DMS 273 treated with DMSO at 0.1 percent for 48 hours (cell line): Measurements from ENCODE around the gene SPNS3.

Experiments used
- DNase-seq: peaks from one replicate; lab custom pipeline; 2025; lab: John Stamatoyannopoulos, UW

The SPNS3 gene

DNA sequence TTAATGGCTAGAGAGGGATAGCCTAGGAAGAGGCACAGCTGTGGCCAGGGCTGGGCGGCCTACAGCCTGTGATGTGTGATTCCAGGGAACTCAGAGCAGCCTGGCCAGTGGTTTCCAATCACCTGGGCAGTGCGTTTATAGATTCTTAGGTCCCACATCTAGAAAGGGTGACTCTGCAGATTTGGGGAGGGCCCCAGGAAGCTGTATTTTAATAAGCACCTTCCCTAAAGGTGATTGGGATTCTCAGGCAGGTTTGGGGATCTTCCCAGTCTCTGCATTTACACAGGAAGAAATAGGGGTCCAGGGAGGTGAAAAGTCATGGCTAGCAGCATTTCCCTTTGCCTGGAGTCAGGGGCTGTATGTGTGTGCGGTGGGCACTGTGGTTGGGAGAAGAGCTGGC is 74.5 kb downstream of the SPNS3 start:
- DNase-seq, result no peak

DNA sequence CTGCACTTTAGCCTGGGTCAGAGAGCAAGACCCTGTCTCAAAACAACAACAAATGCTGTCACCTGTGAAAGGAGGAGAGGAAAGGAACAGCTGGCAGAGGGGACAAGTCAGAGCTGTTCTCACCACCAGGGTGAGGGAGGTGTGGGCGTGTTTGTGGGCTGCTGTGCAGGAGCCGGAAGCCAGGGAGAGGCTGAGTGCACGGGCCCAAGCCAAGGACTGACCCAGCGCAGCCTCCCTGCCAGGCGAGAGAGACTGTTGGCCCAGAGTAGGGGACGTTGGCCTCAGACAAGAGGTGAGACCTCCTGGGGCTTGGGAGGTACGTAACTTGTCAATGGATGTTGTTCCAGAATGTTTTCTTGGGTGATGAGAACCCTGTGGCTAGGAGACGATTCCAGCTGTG is 75.7 kb downstream of the SPNS3 start:
- DNase-seq, result no peak

DNA sequence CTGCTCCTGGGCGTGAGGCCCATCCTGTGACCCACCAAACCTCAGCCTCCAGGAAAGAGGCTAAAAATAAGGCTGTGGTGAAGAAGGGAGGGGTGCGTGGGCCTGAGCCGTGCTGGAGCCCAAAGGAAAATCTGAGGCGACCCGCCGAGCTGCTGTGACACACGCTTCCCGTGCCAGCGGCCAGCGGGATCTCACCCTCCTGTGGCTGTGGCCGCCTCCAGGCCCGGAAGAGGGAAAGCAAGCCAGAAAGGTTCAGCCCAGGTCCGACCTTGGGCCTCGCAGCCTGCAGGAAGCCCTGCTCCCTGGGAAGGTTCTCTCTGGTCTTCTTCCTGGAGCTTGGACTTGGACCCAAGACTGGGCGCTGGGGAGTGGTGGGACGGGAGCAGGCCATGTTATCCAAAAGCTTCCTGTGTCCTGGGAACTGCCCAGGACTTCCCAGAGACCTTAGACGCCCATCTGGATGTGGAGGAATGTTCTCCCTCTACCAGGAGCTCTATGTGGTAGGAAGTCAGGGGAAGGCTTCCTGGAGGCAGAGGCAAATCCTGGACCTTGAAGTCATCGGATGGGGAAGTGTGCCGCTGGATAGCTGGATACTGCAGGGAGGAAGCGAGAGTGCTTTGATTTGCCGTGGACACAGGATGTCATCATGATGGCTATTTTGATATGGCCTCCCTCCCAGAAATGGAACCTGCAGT is 76.3 kb downstream of the SPNS3 start:
- DNase-seq, result no peak

DNA sequence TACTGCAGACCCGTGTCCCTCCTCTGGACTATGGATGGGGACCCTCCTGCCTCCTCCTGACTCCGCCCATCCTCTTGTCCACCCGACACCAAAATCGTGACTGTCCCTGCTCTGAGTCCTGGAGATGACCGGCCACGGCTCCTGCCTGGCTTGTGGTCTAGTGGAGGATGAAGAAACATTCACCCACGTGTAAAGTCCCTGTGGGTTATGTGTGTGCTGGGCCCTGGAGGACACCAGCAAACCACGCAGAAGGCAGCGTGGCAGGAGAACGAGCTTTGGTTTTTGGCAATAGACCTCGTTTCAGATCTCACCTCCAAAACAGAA is 76.8 kb downstream of the SPNS3 start:
- no peak for DNase-seq

DNA sequence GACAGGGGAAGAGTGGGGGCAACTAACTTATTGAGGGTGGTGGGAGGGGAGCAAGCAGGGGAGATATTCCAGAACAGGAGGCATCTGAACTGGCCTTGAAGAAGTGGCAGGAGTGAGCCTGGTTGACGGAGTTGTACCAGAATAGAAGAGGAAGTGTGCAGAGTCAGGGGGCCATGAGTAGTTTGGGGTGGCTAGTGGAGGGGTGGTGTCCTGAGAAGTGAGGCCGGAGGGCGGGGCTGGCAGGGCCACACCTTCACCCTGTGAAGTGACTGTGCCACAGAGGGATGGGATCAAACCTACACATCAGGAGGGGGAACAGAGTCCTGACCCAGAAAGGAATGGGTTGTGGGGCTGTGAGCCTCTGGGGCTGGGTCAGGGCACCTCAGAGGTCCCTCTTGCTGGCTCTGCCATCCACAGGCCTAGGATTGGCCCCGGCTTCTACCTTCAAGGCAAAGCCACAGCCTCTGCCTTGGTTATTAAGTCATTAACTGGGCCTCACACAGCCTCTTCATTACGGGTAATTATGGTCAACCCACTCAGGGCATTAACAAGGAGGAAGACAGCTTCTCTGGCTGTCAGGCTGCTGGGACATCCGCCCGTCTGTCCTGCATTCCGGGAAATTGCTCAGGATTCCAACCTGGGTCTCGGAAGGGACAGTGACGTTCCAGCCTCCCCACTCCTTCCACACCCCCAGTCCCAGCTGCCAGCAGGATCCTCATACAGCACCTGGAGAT is 77.6 kb downstream of the SPNS3 start:
- DNase-seq, result no peak

DNA sequence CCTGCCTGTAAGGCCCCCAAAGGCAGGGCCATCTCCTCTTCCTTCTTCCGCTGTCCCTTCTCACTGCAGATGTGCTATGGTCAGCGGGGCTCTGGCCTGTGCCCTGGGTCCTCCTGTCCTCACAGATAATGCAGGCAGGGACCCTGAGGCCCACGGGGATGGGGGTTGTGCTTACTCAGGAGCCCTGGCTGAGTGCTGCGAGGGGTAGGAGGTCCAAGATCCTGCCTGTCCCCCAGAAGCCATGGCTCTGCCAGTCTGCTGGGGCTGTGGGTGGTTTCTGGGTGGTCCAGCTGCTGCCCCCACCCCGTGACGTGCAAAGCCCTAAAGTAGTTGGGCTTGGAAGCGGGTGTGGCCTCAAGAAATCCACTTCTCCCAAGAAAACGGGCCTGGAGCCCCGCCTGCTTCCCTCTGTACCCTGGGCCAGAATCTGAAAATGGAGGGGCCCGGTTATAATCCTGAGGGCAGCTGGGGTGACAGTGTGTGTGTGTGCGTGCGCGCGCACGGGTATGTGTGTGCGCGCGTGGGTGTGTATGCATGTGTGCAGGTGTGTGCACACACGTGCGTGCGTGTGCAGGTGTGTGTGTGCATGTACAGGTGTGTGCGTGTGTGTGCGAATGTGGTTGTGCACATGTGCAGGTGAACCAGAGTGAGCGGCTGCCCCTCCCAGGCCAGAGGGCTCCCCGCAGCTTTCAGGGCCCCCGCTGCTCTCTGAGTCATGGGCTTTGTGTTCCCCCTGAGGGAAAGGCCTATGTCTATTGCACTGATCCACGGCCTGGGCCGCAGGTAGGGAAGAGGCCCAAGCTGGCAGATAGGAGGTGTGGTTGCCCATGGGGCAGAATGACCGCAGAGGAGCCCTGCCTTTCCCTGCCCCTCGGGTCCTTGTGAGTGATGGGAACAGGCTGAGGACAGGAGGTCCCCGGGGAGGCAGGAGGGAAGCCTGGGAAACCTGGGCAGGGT is 78.7 kb downstream of the SPNS3 start:
- no peak for DNase-seq

DNA sequence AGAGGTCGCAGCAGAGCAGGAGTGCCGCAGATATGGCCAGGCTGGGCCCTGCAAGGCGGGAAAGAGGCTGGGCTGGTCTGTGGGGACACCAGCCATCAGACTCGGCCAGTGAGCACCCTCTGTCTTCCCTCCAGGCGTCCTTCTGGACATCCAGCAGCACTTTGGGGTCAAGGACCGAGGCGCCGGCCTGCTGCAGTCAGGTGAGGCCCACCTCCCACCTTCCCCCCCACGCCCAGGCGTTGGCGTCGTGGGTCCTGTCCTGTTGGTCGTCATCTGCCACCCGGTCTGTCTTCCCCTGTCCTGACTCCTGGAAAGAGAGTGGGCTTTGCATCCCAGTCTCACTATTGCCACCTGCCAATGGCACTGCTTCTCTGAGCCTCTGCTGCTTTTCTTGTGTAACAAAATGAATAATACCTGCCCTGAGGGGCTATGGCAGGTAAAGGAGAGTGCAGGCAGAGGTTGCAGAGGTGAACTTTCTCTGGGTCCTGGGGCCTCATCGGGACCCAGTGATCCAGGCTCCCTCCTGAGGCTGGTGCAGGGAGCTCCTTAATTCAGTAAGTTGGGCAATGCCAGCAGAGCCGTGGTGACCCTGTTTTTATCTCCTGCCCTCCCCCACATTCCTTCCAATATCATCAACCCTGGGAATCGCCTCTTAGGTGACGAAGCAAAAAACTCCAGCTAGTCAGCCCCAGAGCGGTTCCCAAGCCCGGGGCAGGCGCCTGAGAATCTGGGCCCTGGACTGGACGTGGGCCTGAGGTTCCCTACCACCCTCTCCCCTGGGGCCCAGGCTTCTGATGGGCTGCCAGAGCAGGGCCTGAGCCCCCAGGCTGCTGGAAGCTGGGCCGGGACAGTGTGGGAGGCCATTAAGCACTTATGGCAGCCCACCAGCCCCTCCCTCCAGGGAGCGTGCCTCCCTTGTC is 79.6 kb downstream of the SPNS3 start:
- DNase-seq, result no peak

DNA sequence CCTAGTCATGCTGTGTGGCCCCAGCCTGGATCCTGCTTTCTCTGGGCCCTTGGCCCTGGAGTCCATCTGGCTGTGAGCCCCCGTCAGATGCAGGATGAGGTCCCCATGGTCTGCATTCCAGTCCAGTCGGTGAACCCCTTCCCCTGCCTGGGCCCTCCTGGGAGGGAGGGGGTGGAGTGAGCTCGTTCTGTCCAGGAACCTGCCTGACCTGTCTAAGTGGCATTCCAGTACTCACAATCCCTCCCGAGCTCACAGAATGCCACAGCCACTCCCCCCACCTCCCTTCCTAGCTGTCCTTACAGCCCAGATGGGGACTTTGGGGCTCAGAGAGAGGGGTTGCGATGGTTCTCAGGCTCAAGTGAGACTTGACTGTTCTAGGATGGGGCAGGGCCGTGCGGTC is 80.5 kb downstream of the SPNS3 start:
- no peak for DNase-seq

DNA sequence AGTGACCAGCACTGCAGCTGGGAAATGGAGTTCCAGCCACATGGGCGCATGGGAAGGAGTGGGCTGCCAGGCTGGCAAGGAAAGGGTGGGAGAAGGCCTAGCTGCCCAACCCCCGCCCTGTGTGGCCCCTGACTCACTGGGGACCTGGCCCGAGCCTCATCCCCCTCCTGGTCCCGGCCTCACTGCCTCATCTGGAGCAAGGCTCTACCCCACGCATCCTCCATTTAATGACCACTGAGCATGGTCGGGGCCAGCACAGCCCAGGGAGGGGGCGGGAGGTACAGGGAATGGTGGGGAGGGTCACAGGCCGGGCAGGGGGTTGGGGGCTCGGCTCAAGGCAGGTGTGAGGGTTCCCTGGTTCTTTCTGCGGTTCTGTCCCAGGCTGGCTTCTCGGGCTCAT is 81.0 kb downstream of the SPNS3 start:
- no peak for DNase-seq

DNA sequence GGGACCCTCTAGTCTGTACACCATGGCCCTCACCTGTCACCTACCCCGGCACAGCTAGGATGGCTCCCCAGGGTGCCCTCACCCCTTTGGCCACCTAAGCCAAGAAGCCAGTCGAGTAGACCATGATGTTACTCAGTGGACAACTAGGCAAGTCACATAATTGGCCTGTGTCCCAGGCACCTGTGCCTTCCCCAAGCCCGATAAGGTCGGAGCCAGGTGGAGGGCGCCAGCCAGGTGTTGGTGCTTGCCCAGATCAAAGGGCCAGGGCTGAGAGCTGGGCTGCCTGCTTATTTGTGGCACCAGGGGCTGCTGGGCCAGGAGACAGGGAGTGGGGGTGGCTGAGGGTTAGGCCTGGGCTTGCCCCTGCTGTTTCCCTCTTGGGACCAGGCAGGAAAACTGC is 81.8 kb downstream of the SPNS3 start:
- DNase-seq, result no peak

DNA sequence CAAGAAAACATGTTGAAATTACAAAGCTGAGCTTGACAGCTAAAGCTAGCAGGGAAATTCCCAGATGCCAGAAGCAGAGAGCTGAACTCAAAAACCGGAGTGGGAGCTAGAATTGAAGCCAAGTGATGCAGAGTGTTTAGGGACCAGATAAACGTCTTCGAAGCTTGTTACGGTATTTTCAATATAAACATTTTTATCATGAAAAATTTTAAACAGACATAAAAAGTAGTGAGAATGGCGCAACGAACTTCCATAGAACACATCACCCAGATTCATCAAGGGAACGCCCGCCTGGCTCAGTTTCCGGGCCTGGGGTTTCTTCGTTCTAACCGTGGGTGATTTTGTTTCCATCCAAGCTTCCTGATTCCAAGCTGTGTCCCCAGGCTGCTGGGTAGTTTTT is 83.0 kb downstream of the SPNS3 start:
- DNase-seq, result no peak

DNA sequence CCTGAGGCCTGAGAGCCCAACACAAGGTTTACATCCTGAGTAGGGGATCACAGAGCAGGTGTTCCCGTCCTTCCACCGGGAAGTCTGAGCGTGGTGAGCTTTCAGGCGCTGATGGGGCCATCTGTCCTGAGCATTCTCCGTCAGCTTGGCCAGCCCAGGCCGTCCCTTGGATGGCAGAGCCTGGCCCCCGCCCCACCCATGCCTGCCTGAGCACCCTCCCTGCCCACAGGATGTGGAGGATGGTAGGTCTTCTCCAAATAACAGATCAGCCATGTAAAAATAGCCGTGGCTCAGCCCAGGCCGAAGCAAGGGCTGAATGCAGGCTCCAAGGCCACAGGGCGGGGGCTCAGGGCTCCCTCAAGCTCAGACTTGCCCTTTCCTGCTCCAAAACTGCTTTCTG is 85.2 kb downstream of the SPNS3 start:
- DNase-seq, result no peak

DNA sequence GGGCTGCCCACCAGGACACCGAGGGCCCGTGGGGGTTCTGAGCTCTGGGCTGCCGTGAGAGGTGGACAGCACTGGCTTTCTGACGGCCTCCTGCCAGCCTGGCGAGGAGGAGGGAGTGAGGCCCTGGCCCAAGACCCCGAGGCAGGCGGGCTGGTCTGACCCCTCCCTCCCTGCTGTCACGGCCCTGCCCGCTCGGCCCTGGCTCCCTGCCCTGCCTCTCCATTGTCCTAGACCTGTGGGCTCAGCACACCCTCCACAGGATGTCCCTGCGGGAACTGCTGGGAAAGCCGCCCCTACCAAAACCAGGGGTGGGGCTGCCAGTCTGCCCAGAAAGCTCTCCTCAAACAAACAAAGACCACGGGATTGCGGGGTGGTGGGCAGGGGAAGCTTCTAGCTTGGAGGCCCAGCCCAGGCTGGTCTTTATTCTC is 85.6 kb downstream of the SPNS3 start:
- no peak for DNase-seq

DNA sequence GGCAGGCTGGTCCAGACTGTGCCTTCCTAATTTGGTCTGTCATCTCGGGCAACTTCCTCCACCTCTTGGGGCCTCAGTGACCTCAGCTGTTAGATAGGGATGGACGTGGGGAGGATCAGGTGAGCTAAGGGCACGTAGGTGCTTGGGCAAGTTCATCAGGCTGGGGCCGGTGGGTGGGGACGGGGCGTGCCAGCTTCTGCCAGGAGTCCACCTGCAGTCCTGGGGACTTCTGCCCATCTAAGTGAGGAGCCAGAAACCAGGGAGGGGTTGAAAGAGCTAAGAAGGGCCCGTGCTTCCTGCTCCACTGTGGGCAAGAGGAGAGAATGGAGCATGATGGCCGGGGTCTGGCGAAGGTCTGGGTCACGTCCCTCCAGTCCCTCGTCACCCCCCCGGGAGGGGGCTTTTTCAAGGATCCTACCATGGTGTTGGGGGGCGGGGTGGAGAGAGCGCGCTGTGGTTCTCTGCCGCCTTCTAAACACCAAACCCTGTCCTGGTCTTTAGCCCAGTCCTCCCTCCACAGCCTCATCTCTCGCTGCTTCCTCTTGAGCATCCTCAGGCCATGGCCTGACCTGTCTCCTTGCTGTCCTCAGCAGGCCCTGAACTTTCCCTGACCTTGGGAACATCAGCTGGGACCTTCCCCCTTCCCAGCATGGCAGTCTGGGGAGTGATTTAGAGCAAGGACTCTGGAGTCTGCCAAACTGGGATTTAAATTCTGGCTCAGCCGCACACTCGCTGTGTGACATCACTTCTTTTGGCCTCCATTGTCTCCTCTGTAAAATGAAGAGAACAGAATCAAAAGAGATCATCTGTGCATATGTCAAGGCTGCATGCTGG is 86.5 kb downstream of the SPNS3 start:
- DNase-seq, result no peak

DNA sequence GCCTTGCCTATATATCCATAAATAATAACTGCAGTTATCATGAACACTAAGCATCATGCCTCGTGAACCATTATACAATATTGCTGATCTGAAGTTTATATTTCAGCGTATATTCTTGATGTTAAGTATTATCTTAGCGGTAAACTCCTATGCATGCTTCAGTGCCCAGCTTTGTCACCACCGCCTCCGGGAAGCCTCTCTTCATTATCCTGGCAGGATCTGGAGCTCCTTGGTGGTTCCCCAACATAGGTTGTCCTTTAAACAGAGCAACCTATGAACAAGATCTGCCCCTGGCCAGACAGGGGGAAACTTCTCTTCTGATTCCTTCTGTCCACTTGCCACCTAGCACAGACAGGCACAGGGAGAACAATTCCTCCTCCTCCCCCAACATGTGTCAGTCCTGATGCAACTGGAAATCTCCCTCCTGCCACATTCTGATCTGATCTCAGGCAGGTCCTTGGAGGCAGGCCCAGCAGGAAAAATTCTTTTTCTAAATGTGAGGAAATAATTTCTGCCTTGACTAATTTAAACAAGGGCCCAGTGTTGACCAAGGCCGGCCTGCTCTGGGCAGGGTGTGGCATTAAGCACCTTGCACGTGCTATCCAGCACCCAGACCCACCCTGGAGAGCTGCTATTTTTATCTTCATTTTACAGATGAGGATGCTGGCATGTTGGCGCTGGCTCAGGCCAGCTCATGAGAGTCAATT is 87.3 kb downstream of the SPNS3 start:
- DNase-seq, result no peak

DNA sequence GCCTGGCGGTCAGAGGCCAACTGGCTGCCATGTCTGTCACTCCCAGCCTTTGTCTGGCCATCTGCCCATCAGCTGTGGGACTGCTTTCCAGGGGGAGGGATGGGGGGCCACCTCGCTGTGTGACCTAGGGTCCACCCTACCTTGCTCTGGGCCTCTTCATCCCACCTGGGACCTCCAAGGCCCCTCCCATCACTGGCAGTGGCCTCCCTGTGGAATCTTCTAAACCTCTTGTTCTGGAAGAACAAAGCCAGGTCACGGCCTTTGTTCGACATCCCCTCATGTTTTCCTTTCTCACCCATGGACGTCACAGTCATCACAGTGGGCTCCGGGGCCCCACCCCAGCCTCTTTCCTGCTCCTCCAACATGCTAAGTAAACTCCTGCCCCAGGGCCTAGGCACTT is 88.9 kb downstream of the SPNS3 start:
- DNase-seq, result no peak

DNA sequence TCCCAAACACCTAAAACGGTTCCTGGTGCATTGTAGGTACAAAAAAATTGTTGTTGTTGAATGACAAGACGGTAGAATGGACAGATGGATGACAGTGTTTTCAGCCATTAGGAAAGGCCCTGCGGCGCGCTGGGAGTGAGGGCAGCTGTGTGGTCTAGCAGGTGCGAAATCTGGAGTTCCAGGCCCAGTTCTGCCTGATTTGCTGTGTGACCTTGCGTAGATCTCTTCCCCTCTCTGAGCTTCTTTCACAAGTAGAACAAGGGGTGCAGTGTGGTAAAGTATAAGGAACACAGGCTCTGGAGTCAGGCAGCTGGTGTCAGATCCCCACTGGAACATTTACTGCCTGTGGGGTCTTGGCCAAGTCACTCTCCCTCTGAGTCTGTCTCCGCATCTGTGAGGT is 90.2 kb downstream of the SPNS3 start:
- DNase-seq, result no peak

DNA sequence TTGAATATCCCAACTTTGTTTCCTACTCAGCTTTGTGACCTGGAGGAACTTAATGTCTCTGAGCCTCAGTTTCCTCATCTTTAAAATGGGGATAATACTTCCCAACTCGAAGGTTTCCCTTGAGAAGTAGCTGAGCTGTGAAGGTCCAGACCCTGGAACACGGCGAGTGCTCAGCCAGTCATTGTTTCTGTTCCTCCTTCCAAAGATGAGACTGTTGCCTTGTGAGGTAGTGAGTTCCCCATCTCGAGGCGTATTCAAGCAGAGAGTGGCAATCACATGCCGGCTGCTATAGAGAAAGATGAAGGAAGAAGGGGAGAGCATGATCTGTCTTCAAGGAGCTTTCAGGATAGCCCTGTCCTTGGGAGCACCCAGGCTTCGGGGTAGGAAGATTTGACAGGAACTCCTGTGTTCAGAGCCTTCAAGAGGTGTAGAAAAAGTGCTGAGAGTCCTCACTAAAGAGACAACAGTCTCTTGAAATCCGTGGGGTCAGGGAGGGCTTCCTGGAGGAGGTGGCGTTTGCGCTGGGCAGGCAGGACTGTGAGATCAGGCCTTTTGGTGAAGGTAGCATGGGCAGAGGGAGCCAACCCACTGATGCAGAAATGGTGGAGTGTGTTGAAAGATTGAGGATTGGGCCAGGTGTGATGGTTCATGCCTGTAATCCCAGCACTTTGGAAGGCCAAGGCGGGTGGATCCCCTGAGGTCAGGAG is 92.1 kb downstream of the SPNS3 start:
- no peak for DNase-seq

DNA sequence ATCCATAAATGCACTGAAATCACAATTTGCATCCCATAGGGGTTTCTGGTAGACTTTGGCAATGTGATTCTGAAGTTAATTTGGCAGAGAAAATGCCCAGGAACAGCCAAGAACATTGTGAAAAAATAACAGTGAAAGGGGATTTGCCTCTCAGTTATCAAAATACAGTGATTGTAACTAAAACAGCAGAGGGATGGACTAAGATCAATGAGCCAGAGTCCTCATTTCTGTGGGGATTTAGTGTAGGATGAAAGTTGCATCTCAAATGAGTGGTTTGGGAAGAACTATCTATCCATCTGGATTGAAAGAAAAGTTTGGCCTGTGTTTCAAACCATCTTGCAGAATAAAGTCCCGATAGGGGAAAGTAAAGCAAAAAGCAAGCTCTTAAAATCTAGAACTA is 93.4 kb downstream of the SPNS3 start:
- DNase-seq, result no peak
